Subcutaneous abdominal adipose tissue (tissue), 5 donors: ENCODE data around the gene IZUMO4.

Experiments
- H3K27ac ChIP-seq: one replicate; pipeline ENCODE4 v1.7.0; 2013; ENCODE audit warnings: low read depth, mild to moderate bottlenecking, inconsistent platforms, low read length, moderate library complexity
- H3K27me3 ChIP-seq, 5 donors: one replicate each; pipeline ENCODE4 v1.7.0; 2013; ENCODE audit warnings: low read length in 5 of 5, inconsistent platforms in 1 of 5; ENCODE audit not compliant: control insufficient read depth in 5 of 5, insufficient read depth in 4 of 5
- H3K36me3 ChIP-seq, 5 donors: one replicate each; pipeline ENCODE4 v1.7.0; 2013; ENCODE audit warnings: low read length in 5 of 5; ENCODE audit not compliant: control insufficient read depth in 5 of 5, insufficient read depth in 5 of 5
- H3K4me1 ChIP-seq, 5 donors: one replicate each; pipeline ENCODE4 v1.7.0; 2013; ENCODE audit warnings: low read length in 5 of 5, mild to moderate bottlenecking in 3 of 5, moderate library complexity in 1 of 5; ENCODE audit not compliant: control insufficient read depth in 5 of 5, insufficient read depth in 5 of 5
- H3K4me3 ChIP-seq, 5 donors: one replicate each; pipeline ENCODE4 v1.7.0; 2013; ENCODE audit warnings: low read length in 5 of 5, low read depth in 1 of 5
- H3K9ac ChIP-seq, 5 donors: one replicate each; pipeline ENCODE4 v1.7.0; 2013; ENCODE audit warnings: low read length in 5 of 5, mild to moderate bottlenecking in 4 of 5, moderate library complexity in 3 of 5
- H3K9me3 ChIP-seq, 5 donors: one replicate each; pipeline ENCODE4 v1.7.0; 2013; ENCODE audit warnings: low read length in 5 of 5; ENCODE audit not compliant: control insufficient read depth in 5 of 5
- donor health status: healthy.
- donor health status: healthy.
- donor health status: healthy.
- donor health status: healthy.
- donor health status: healthy.

The IZUMO4 gene

DNA sequence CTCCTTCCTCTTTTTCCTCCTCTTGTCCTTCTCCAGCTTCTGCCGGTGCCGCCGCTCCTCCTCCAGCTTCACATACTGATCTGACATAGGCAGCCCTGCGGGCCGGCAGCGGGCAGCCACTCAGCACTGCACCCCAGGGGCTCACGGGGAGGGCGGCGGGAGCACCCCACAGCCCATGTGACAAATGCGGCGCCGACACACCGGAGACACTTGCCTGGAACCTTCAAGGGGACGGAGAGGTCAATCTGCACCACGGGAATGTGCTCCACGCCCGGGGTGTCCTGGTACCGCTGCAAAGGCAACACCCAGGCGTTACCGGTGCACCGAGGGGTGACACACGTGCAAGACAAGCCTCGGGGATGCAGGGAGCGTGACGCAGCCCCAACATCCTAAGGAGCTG is 18.6 kb downstream of the IZUMO4 start:
- no peak overlapping the region for H3K9ac ChIP-seq
- H3K36me3 ChIP-seq, result peaks cover 0 to 99% (median 95%) of the 10 kb centered on the region in 5 donors
- no peaks in the 10 kb centered on the region for H3K27me3 ChIP-seq
- H3K27ac ChIP-seq, result no peak overlapping the region
- H3K4me3 ChIP-seq, result no peak overlapping the region
- H3K4me1 ChIP-seq, result peaks cover 0 to 21% (median 9%) of the 10 kb centered on the region in 5 donors
- no peaks in the 10 kb centered on the region for H3K9me3 ChIP-seq

DNA sequence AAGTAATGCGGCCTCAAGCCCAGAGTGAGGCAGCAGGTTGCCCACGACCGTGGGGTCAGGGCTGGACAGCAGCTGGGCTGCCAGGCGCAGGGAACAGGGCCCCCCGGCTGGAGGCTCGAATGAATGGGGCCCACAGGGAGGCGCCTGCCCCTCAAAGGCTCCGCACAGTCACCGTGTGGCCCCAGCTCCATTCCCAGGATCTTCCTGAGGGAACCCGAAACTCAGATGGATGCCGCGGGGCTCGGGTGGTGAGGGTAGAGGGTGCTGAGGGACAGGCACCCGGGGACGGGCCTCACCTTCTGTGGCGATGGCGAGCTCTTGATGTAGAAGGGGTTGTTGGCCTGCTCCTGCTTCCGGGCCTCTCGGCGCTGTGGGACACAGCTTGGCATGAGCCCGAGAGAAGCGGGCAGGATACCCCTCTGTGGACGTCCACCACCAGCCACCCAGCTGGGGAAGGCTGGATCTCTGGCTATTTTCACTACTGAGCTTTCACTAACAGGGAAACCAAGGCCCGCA is 19.3 kb downstream of the IZUMO4 start:
- no peaks in the 10 kb centered on the region for H3K27me3 ChIP-seq
- no peak overlapping the region for H3K4me3 ChIP-seq
- H3K9me3 ChIP-seq, result no peaks in the 10 kb centered on the region
- no peak overlapping the region for H3K9ac ChIP-seq
- H3K4me1 ChIP-seq, result peaks cover 0 to 21% (median 9%) of the 10 kb centered on the region in 5 donors
- no peak overlapping the region for H3K27ac ChIP-seq
- H3K36me3 ChIP-seq, result peaks cover 0 to 99% (median 95%) of the 10 kb centered on the region in 5 donors

DNA sequence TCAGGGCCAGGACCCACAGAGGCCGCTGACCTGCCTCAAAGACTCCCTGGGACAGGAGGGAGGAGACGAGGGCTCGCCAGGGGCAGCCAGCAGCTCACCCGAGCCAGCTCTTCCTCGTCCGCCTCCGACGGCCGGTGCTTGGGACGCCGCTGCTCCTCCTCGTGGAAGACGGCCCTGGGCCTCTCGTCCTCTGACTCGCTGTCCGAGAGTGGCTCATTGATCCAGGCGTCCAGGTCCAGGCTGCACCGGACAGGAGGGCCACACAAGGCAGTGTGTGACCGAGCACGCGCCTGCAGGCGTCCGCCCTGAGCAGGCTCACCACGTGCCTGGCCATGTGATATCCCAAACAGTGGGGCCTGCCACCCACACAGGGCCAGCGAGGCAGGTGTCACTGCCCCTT is 19.8 kb downstream of the IZUMO4 start:
- peaks cover 0 to 99% (median 95%) of the 10 kb centered on the region in 5 donors for H3K36me3 ChIP-seq
- no peaks in the 10 kb centered on the region for H3K9me3 ChIP-seq
- no peak overlapping the region for H3K27ac ChIP-seq
- H3K9ac ChIP-seq, result no peak overlapping the region
- H3K4me1 ChIP-seq, result peaks cover 0 to 21% (median 9%) of the 10 kb centered on the region in 5 donors
- no peak overlapping the region for H3K4me3 ChIP-seq
- no peaks in the 10 kb centered on the region for H3K27me3 ChIP-seq

DNA sequence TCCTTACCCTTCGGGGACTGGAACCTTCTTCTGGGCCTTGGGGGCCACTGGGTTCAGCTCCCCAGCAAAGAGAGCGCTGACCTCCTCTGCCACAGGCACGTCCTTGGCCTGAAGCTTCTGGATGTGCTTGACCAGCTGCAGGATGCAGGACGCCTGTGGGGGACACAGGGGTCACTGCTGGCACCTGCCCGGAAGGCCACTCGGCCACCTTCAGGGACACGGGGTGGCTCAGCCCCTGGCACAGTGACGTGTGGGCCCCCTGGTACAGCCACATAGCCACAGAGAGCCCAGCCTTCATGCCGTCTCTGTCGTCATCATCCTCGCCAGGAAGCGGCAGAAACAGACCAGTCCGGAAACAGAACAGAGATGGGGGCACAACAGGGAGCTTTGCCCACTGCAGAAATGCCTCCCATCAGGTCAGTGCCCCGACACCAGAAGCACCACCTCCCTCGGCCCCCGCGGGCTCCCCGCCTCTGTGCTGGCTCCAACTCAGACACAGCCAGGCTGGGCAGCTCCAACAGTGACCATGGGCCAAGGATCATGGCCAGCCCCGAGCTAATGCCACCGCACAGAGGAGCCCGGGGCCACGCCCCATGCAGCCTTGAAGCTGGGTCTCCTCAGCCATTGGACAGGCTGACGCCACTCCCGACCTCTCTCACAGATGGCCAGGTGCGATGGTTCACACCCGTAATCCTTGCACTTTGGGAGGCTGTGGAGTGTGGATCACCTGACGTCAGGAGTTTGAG is 20.7 kb downstream of the IZUMO4 start:
- H3K9ac ChIP-seq, result no peak overlapping the region

DNA sequence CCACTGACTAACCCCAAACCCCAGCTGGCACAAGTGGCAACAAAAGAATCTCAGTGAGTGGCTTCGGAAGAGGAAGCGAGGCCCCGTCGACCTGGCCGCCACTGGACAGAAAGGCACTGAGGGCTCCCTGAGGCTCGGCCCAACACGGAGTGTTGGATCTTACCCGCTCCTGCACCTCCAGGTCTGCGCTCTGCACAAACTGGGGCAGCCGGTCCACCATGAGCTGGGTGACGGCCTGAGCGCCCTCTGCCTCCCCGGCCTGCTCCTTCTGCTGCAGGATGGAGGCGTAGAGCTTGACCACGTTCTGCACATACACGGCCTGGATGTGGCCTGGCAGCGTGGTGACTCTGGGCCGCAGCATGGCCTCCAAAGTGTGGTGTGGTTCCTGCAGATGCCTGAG is 21.7 kb downstream of the IZUMO4 start:
- Histone ChIP-seq H3K9me3 (no peaks in the 10 kb centered on the region), H3K9ac (no peak overlapping the region), H3K27ac (no peak overlapping the region), H3K36me3 (peaks cover 0 to 100% (median 97%) of the 10 kb centered on the region in 5 donors), H3K4me3 (no peak overlapping the region), H3K4me1 (peaks cover 0 to 19% (median 9%) of the 10 kb centered on the region in 5 donors), H3K27me3 (no peaks in the 10 kb centered on the region)

More for the DNA sequence above, 20.7 kb downstream of the IZUMO4 start:
- Histone ChIP-seq H3K27me3 (no peaks in the 10 kb centered on the region), H3K9me3 (no peaks in the 10 kb centered on the region), H3K4me1 (peaks cover 0 to 21% (median 9%) of the 10 kb centered on the region in 5 donors), H3K27ac (no peak overlapping the region), H3K4me3 (no peak overlapping the region), H3K36me3 (peaks cover 0 to 99% (median 95%) of the 10 kb centered on the region in 5 donors)

DNA sequence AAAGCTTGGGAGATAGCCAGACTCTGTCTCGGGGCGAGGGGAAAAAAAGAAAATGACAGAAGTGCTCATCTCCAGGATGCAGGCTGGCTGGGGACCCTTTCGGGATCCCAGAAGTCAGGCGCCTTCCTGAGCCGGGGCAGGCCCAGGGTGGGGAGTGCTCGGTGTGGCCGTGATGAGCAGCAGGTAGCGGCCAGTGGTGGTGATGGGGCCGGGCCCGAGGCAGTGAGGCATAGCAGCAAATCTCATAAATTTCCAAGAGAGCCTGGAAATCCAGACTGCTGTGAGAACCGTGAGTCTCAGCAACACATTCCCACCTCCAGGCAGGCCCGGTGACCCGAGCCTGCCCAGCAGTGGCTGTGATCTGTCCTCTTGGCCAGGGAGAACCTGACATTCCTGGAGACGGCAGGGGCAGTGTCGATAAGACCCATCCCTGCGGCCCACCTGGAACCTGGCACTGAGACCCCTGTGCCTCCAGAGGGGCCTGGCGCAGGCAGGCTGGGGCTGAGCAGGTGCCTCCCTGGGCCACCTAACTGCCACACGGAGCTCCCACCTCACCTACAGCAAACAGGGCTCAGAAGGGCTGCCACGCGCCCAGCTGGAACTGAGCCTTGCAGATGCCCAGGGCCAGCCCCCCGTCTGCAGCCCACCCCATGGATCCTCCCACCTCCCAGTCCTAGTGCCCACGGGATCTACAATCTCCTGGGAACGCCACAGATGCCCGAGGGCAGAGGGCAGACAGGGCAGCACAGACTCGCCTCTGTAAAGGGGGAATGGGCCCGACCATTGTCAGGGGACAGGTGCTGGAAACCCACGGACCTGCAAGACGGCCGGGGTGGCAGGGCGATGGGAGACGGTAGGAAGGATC is 23.4 kb downstream of the IZUMO4 start:
- Histone ChIP-seq H3K36me3 (peaks cover 0 to 98% (median 91%) of the 10 kb centered on the region in 5 donors), H3K9ac (no peak overlapping the region), H3K4me1 (peaks cover 0 to 11% (median 9%) of the 10 kb centered on the region in 5 donors)

DNA sequence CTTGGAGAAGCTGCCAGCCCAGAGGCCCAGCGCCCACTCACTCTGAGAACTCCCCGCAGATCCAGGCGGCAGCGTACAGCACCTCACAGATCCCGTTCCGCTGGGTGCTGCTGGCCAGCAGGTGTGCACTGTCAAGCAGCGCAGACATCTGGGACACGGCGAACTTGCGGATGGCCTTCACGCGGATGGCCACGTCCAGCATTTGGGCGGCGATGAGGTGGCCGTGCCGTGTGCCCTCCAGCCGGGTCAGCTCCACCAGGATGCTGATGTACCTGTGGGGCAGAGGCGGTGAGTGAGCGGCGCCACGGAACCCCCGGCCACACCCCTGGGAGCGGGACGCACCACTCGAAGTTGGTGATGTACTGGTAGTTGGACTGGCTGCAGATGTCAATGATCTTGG is 24.1 kb downstream of the IZUMO4 start:
- no peak overlapping the region for H3K4me3 ChIP-seq
- no peak overlapping the region for H3K27ac ChIP-seq
- H3K36me3 ChIP-seq, result peaks cover 0 to 94% (median 86%) of the 10 kb centered on the region in 5 donors
- peaks cover 0 to 11% (median 9%) of the 10 kb centered on the region in 5 donors for H3K4me1 ChIP-seq
- H3K9me3 ChIP-seq, result no peaks in the 10 kb centered on the region
- H3K9ac ChIP-seq, result no peak overlapping the region
- no peaks in the 10 kb centered on the region for H3K27me3 ChIP-seq

More for the DNA sequence above, 23.4 kb downstream of the IZUMO4 start:
- H3K9me3 ChIP-seq, result no peaks in the 10 kb centered on the region
- H3K27me3 ChIP-seq, result no peaks in the 10 kb centered on the region
- H3K27ac ChIP-seq, result no peak overlapping the region
- H3K4me3 ChIP-seq, result no peak overlapping the region

DNA sequence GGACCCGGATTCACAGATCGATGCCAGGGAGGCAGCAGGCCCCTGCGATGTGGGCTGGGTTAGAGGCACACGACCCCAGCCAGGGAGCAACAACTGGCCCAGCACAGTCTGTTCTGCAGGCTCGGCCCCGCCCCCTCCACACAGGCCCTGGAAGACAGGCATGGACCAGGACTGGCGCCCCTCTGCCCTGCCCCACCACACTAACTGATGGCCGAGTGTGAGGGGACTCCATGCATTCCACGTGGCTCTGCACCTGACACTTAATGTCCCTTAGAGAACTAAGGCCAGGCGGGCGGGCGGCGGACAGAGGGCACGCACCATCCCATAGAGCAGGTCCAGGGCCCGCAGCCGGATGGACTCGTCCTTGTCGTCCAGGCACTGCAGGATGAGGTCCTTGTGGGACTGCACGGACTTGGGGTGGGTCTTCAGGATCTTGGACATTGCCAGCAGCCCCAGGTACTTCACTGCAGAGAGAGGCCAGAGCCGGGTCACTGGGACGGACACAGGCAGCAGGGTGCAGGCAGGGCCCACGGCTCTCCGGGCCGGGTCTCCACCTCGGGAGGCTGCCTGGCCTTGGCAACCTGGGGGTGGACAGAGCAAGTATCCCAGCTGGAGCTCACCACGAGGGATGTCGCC is 24.8 kb downstream of the IZUMO4 start:
- H3K27ac ChIP-seq, result no peak overlapping the region
- H3K9me3 ChIP-seq, result no peaks in the 10 kb centered on the region
- H3K9ac ChIP-seq, result no peak overlapping the region
- peaks cover 0 to 11% (median 9%) of the 10 kb centered on the region in 5 donors for H3K4me1 ChIP-seq
- H3K4me3 ChIP-seq, result no peak overlapping the region
- peaks cover 0 to 93% (median 84%) of the 10 kb centered on the region in 5 donors for H3K36me3 ChIP-seq
- H3K27me3 ChIP-seq, result no peaks in the 10 kb centered on the region

DNA sequence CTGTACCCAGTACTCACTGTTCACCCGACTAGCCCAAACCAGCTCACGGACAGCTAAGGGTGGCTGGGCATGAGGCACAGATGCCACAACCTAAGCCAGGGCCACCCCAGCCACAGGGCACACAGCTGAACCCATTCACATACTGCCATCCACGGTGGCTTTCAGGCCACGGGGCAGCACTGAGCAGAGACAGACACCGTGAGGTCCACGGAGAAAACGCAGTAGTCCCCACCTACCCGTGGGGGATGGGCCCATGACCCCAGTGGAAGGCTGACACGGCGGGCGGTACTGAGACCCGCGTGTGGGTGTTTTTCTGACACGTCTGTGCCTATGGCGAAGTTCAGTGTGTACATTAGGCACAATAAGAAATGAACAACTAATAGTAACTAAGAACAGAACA is 25.5 kb downstream of the IZUMO4 start:
- Histone ChIP-seq H3K9me3 (no peaks in the 10 kb centered on the region), H3K27ac (no peak overlapping the region), H3K4me3 (no peak overlapping the region), H3K9ac (no peak overlapping the region), H3K27me3 (no peaks in the 10 kb centered on the region), H3K4me1 (peaks cover 0 to 8% (median 6%) of the 10 kb centered on the region in 5 donors), H3K36me3 (peaks cover 0 to 93% (median 84%) of the 10 kb centered on the region in 5 donors)
